ENCODE measurements around the gene ESYT1.
A peak's percentile ranks its signal among the peaks of the same experiment; 100 is the strongest.

DNA sequence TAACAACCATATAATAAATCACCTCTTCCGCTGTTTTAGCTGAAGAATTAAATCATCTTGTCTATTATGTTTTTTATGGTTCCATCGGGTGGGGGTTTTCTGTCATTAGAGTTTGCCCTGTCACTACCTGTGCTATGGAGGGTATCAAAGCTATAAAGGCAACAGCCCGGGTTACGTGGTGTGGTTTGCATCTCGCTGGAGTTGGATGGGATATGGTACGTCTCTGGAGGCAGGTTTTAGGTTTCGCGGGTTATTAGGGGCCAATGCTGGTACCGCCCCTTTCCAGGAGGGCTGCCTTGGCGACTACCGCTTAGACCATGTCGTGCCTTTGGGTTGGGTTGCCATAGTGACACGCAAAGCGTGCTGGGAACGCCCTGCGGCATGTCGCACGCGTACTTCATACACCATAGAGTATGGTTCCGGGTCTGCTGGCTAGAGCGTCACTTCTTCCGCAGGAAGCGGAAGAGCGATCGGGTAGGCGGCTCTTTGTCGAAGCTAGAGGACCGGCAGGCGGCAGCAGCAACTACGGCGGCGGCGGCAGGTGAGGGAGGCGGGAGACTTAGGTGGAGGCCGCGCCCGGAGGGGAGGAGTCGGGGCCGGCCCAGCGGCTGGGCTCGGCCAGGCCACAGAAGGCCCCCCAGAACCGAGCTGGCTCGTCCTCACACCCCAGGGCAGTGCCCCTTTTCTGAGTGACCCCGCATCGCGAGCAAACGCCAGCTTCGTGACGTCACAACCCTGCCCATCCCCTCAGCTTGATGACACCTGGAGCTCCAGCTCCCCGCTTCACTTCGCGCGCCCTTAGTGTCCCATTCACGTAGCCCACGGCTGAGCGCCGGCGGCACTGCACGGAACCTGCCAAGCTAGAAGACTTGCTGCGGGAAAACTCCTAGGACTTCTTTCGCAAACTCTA, 10.0 kb upstream of the ESYT1 start, which contains the start of gene ZC3H10:
- TF ChIP-seq POLR2A (IDR thresholded peaks at IDR 0.05) (peak; percentile 98), CTCF (IDR thresholded peaks at IDR 0.05) (peak; percentile 25 to 83 (median 79)), EP300 (IDR thresholded peaks at IDR 0.05) (peak; percentile 89)

Measured in ovary (tissue), 3 donors.